Esophagus squamous epithelium (tissue), 5 donors: ENCODE data around the gene CPXCR1. TPM values are rescaled to one million over a fixed set of nuclear protein-coding genes. Genes with fewer than 3 reads are reported as not detected.
"Not testable (repeated sequence)": the region's sequence is repeated elsewhere in the genome, so short reads cannot be mapped to it uniquely, and the experiment has no call there.

Source experiments
- DNase-seq: peaks from one replicate; lab custom pipeline; 2025; lab: John Stamatoyannopoulos, UW
- H3K27ac ChIP-seq, 4 donors: fragments of 200-600 bp; sonication (generic); one replicate each; pipeline ENCODE4 v1.5.1; 2016 to 2019; ENCODE audit warnings: mild to moderate bottlenecking in 1 of 4
- H3K27me3 ChIP-seq, 4 donors: fragments of 200-600 bp; sonication (generic); 1 replicate in 3 of 4; 2 replicates in 1 of 4; pipeline versions ENCODE4 v1.5.1 to v1.6.0; 2017 to 2021; ENCODE audit warnings: antibody characterized with exemption in 1 of 4
- H3K36me3 ChIP-seq, 3 donors: fragments of 200-600 bp; sonication (generic); one replicate each; pipeline ENCODE4 v1.5.1; 2016 to 2019
- H3K4me1 ChIP-seq, 3 donors: fragments of 200-600 bp; sonication (generic); one replicate each; pipeline ENCODE4 v1.5.1; 2017 to 2019
- H3K4me3 ChIP-seq, 4 donors: fragments of 200-600 bp; sonication (generic); 1 replicate in 3 of 4; 2 replicates in 1 of 4; pipeline ENCODE4 v1.5.1; 2016 to 2019; ENCODE audit warnings: mild to moderate bottlenecking in 2 of 4, moderate library complexity in 1 of 4
- H3K9me3 ChIP-seq, 3 donors: fragments of 200-600 bp; sonication (generic); one replicate each; pipeline ENCODE4 v1.5.1; 2016 to 2019
- POLR2A ChIP-seq, 4 donors: fragments of 450-650 bp; IDR thresholded peaks; one replicate each; pipeline ENCODE4 v1.6.1; 2017; ENCODE audit warnings: antibody characterized with exemption in 4 of 4, mild to moderate bottlenecking in 4 of 4, moderate library complexity in 3 of 4
- WGBS, 2 donors: methylation state at CpG; one replicate each; pipeline ENCODE4 v1.1.5; 2018; 5-methylcytosine and 5-hydroxymethylcytosine counted together
- intact Hi-C: fragments of 100-400 bp; cut with DNase I; formaldehyde crosslinking; loops from one replicate; pipeline ENCODE4 v1.15.0; 2022
- total RNA-seq, 4 donors: library from RNA; depleted of rRNA; stranded (reverse); fragments of >200 nt; gene quantifications; one replicate each; pipeline ENCODE4 v1.1.0, GENCODE V29; 2016
- TF ChIP-seq, protein P1 (sequence below), 6 experiments: fragments of 450-650 bp in 4 of 6; fragments of 200-600 bp in 2 of 6; sonication (generic) in 2 of 6; IDR thresholded peaks; one replicate each; pipeline ENCODE4 v1.5.1; 2016 to 2019; ENCODE audit warnings: antibody characterized with exemption in 6 of 6, mild to moderate bottlenecking in 4 of 6, moderate library complexity in 4 of 6
- donor health status: DM: yes; HTN: yes; CAD: no.

Gene CPXCR1
- not detected for total RNA-seq

DNA sequence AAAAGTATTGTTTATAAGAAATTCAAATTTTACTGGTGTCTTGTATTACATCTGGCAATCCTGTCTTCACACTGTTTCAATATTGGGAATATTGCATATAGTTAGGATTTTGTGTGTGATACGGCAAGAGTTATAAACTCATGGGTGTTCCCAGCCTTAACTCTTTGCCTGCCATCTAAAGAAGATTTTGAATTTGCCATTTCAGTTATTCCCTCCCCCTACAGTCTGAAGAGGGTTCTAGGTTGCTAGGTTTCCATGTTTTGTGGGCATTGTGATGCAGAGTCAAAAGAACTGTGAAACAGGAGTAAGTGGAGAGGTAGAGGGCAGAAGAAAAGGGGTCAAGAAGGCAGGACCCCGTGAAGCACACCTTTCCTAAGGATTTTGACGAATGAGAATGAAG, at the start of gene CPXCR1:
TSS of gene CPXCR1 (plus strand) at position 301 of the 400 bp plus-strand sequence. CDS start 6,190 bp downstream, outside the sequence.
- Histone ChIP-seq H3K27ac (no peak within 1 kb of the TSS), H3K9me3 (no peaks in the 10 kb centered on the region), H3K4me1 (no peaks in the 10 kb centered on the region), H3K4me3 (no peak within 1 kb of the TSS), H3K36me3 (no peaks in the 10 kb centered on the region), H3K27me3 (no peaks in the 10 kb centered on the region)
- TF ChIP-seq, protein P1, sequence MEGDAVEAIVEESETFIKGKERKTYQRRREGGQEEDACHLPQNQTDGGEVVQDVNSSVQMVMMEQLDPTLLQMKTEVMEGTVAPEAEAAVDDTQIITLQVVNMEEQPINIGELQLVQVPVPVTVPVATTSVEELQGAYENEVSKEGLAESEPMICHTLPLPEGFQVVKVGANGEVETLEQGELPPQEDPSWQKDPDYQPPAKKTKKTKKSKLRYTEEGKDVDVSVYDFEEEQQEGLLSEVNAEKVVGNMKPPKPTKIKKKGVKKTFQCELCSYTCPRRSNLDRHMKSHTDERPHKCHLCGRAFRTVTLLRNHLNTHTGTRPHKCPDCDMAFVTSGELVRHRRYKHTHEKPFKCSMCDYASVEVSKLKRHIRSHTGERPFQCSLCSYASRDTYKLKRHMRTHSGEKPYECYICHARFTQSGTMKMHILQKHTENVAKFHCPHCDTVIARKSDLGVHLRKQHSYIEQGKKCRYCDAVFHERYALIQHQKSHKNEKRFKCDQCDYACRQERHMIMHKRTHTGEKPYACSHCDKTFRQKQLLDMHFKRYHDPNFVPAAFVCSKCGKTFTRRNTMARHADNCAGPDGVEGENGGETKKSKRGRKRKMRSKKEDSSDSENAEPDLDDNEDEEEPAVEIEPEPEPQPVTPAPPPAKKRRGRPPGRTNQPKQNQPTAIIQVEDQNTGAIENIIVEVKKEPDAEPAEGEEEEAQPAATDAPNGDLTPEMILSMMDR (IDR thresholded peaks at IDR 0.05) = no peak
- no peak for TF ChIP-seq POLR2A (IDR thresholded peaks at IDR 0.05)
- DNase-seq = no peak
- 43 to 47% methylated on average over 3 of the region's 3 CpGs for WGBS, 2 donors
- intact Hi-C loops = no loop called here

DNA sequence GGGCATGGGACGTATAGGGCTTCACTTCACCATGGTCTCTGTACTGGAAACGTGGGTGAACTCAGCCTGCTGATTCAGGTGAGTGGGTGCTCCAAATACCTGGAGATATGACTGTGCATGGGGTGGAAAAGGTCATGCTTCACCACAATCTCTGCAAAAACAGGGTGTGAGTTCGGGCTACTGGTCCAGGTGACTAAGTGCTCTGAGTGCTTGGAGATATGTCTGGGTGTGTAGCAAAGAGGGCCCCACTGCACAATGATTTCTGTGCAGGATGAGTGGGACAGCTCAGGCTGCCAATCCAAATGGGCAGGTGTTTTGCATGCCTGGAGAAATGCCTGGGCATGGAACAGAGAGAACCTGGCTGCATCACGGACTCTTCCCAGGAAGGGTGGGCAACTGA, 11.2 kb upstream of the CPXCR1 start:
- 38% methylated on average over 3 of the region's 4 CpGs; no CpG with 5 or more reads in 1 of the 2 donors for WGBS, 2 donors
- intact Hi-C loops = no loop called here
- no peaks in the 10 kb centered on the region for H3K36me3 ChIP-seq

DNA sequence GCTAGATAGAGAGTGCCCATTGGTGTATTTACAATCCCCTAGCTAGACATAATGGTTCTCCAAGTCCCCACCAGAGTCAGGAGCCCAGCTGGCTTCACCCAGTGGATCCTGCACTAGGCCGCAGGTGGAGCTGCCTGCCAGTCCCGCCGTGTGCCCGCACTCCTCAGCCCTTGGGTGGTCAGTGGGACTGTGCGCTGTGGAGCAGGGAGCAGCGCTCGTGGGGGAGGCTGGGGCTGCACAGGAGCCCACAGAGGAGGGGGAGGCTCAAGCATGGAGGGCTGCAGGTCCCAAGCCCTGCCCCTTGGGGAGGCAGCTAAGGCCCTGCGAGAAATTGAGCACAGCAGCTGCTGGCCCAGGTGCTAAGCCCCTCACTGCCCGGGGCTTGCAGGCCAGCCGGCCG, 810 bp upstream of the CPXCR1 start:
- intact Hi-C loops, H3K27ac ChIP-seq, H3K9me3 ChIP-seq, H3K36me3 ChIP-seq, DNase-seq, H3K4me3 ChIP-seq, H3K4me1 ChIP-seq, H3K27me3 ChIP-seq: not testable (repeated sequence)
- WGBS, 2 donors = 67% methylated on average over 1 of the region's 11 CpGs; no CpG with 5 or more reads in 1 of the 2 donors

More for the DNA sequence above, 11.2 kb upstream of the CPXCR1 start:
- no peak overlapping the region for H3K4me3 ChIP-seq
- no peaks in the 10 kb centered on the region for H3K9me3 ChIP-seq
- no peaks in the 10 kb centered on the region for H3K4me1 ChIP-seq
- TF ChIP-seq POLR2A (IDR thresholded peaks at IDR 0.05) = no peak
- TF ChIP-seq, protein P1 (IDR thresholded peaks at IDR 0.05) = no peak
- H3K27ac ChIP-seq = no peak overlapping the region
- DNase-seq = no peak
- H3K27me3 ChIP-seq = no peaks in the 10 kb centered on the region

DNA sequence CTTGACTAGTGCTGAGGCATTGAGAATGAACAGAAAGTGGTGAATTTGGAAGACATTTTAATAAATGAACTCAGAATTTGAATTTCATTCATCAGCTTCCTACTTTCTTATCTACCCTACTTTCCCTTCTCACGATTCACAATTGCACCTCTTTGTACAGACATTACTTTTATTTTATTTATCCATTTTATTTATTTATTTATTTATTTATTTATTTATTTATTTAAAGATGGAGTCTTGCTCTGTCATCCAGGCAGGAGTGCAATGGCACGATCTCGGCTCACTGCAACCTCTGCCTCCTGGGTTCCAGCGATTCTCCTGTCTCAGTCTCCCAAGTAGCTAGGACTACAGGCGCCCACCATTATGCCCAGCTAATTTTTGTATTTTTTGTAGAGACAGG, 5.3 kb downstream of the CPXCR1 start:
- intact Hi-C loops, H3K27me3 ChIP-seq, DNase-seq, H3K4me3 ChIP-seq, H3K36me3 ChIP-seq, H3K27ac ChIP-seq, H3K9me3 ChIP-seq, H3K4me1 ChIP-seq: not testable (repeated sequence)
- WGBS, 2 donors = 91 to 95% methylated on average over 5 of the region's 5 CpGs

DNA sequence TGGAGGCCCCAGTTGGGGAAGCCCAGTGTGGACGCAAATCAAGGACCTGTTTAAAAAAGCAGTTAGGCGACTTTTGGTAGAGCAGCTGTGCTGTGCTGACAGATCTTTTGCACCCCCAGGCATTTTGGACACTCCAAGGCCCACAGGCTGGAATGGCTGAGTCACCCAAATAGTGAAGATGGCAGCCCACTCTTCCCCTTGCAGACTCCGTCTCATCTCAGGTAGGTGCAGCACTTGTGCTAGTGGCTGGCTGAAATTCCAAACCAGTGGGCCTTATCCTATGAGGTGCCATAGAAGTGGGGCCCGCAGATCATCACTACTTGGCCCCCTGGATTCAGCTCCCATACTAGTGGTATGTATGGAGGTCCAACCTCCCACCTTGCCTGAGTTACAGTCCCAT, 42.8 kb downstream of the CPXCR1 start:
- H3K36me3 ChIP-seq = no peaks in the 10 kb centered on the region
- no peak overlapping the region for H3K27ac ChIP-seq
- TF ChIP-seq, protein P1 (IDR thresholded peaks at IDR 0.05) = no peak
- no peak for TF ChIP-seq POLR2A (IDR thresholded peaks at IDR 0.05)
- H3K27me3 ChIP-seq = no peaks in the 10 kb centered on the region
- no peak overlapping the region for H3K4me3 ChIP-seq
- H3K4me1 ChIP-seq = no peaks in the 10 kb centered on the region
- intact Hi-C loops = no loop called here
- no peaks in the 10 kb centered on the region for H3K9me3 ChIP-seq
- WGBS, 2 donors = 80% methylated on average over 1 of the region's 4 CpGs; no CpG with 5 or more reads in 1 of the 2 donors
- no peak for DNase-seq
